GM23338 (cell line): ENCODE data around the gene UBA6.

Experiments
- CREB1 ChIP-seq: fragments of 250-450 bp; sonication (Bioruptor Pico); IDR thresholded peaks from 2 replicates; pipeline ENCODE4 v1.5.0; 2020; ENCODE audit warnings: low read depth, mild to moderate bottlenecking, moderate library complexity
- EZH2 ChIP-seq: fragments of 200-600 bp; sonication (generic); IDR thresholded peaks from one replicate; pipeline ENCODE4 v1.8.0; 2017; ENCODE audit warnings: antibody characterized with exemption, mild to moderate bottlenecking, low read depth; ENCODE audit not compliant: unreplicated experiment
- EZH2phosphoT487 ChIP-seq: fragments of 200-600 bp; sonication (generic); IDR thresholded peaks from one replicate; pipeline ENCODE4 v1.8.1; 2018; ENCODE audit warnings: antibody characterized with exemption; ENCODE audit not compliant: unreplicated experiment
- JUNB ChIP-seq: IDR thresholded peaks from one replicate; pipeline ENCODE4 v1.6.1; 2016; ENCODE audit warnings: antibody characterized with exemption; ENCODE audit not compliant: unreplicated experiment
- POLR2AphosphoS5 ChIP-seq: IDR thresholded peaks from 2 replicates; pipeline ENCODE4 v1.6.1; 2016; ENCODE audit warnings: antibody characterized with exemption, low read depth
- ZNF331 ChIP-seq: fragments of 250-450 bp; sonication (Bioruptor Pico); IDR thresholded peaks from 2 replicates; pipeline ENCODE4 v1.5.0; 2020; ENCODE audit warnings: low read depth, mild to moderate bottlenecking, moderate library complexity
- TF ChIP-seq, protein P1 (sequence below), 2 experiments: fragments of 200-600 bp in 1 of 2; sonication (generic) in 1 of 2; conservative IDR thresholded peaks; 2 replicates each; pipeline versions ENCODE4 v1.5.1 to v1.6.1; 2016 to 2017; ENCODE audit warnings: antibody characterized with exemption in 2 of 2, low read depth in 2 of 2, mild to moderate bottlenecking in 2 of 2, moderate library complexity in 1 of 2
- TF ChIP-seq, protein P2 (sequence below): IDR thresholded peaks from one replicate; pipeline ENCODE4 v1.6.1; 2018; ENCODE audit warnings: antibody characterized with exemption; ENCODE audit not compliant: unreplicated experiment
- TF ChIP-seq, protein P3 (sequence below): IDR thresholded peaks from 2 replicates; pipeline ENCODE4 v1.6.1; 2016; ENCODE audit warnings: antibody characterized with exemption
- TF ChIP-seq, protein P4 (sequence below): fragments of 250-450 bp; sonication (Bioruptor Pico); IDR thresholded peaks from 2 replicates; pipeline ENCODE4 v1.5.0; 2020; ENCODE audit warnings: mild to moderate bottlenecking, moderate library complexity

DNA sequence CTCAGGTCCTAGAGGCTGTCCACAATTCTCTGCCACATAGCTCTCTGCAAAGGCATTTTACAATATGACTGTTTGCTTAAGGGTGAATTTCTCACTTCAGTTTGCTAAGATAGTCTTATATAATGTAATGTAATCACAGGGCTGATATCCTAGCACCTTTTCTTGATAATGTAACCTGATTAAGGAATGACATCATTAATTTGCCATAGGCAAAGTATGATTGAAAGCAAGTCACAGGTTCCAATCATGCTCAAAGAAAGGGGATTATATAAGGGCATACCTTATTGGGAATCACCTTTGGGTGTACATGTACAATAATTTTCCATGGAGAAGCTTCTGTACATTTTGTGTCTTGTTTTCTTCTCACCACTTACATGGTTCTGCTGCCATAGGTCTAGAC, 34.4 kb upstream of the UBA6 start:
- TF ChIP-seq, protein P1, sequence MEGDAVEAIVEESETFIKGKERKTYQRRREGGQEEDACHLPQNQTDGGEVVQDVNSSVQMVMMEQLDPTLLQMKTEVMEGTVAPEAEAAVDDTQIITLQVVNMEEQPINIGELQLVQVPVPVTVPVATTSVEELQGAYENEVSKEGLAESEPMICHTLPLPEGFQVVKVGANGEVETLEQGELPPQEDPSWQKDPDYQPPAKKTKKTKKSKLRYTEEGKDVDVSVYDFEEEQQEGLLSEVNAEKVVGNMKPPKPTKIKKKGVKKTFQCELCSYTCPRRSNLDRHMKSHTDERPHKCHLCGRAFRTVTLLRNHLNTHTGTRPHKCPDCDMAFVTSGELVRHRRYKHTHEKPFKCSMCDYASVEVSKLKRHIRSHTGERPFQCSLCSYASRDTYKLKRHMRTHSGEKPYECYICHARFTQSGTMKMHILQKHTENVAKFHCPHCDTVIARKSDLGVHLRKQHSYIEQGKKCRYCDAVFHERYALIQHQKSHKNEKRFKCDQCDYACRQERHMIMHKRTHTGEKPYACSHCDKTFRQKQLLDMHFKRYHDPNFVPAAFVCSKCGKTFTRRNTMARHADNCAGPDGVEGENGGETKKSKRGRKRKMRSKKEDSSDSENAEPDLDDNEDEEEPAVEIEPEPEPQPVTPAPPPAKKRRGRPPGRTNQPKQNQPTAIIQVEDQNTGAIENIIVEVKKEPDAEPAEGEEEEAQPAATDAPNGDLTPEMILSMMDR (conservative IDR thresholded peaks at IDR 0.05; ENCODE audit: low read depth in 2 of 2): no peak
- no peak for TF ChIP-seq CREB1
- TF ChIP-seq EZH2phosphoT487: no peak
- TF ChIP-seq EZH2: no peak
- TF ChIP-seq POLR2AphosphoS5: no peak
- TF ChIP-seq, protein P2, sequence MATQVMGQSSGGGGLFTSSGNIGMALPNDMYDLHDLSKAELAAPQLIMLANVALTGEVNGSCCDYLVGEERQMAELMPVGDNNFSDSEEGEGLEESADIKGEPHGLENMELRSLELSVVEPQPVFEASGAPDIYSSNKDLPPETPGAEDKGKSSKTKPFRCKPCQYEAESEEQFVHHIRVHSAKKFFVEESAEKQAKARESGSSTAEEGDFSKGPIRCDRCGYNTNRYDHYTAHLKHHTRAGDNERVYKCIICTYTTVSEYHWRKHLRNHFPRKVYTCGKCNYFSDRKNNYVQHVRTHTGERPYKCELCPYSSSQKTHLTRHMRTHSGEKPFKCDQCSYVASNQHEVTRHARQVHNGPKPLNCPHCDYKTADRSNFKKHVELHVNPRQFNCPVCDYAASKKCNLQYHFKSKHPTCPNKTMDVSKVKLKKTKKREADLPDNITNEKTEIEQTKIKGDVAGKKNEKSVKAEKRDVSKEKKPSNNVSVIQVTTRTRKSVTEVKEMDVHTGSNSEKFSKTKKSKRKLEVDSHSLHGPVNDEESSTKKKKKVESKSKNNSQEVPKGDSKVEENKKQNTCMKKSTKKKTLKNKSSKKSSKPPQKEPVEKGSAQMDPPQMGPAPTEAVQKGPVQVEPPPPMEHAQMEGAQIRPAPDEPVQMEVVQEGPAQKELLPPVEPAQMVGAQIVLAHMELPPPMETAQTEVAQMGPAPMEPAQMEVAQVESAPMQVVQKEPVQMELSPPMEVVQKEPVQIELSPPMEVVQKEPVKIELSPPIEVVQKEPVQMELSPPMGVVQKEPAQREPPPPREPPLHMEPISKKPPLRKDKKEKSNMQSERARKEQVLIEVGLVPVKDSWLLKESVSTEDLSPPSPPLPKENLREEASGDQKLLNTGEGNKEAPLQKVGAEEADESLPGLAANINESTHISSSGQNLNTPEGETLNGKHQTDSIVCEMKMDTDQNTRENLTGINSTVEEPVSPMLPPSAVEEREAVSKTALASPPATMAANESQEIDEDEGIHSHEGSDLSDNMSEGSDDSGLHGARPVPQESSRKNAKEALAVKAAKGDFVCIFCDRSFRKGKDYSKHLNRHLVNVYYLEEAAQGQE: no peak
- TF ChIP-seq, protein P3, sequence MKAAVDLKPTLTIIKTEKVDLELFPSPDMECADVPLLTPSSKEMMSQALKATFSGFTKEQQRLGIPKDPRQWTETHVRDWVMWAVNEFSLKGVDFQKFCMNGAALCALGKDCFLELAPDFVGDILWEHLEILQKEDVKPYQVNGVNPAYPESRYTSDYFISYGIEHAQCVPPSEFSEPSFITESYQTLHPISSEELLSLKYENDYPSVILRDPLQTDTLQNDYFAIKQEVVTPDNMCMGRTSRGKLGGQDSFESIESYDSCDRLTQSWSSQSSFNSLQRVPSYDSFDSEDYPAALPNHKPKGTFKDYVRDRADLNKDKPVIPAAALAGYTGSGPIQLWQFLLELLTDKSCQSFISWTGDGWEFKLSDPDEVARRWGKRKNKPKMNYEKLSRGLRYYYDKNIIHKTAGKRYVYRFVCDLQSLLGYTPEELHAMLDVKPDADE: no peak
- TF ChIP-seq, protein P4, sequence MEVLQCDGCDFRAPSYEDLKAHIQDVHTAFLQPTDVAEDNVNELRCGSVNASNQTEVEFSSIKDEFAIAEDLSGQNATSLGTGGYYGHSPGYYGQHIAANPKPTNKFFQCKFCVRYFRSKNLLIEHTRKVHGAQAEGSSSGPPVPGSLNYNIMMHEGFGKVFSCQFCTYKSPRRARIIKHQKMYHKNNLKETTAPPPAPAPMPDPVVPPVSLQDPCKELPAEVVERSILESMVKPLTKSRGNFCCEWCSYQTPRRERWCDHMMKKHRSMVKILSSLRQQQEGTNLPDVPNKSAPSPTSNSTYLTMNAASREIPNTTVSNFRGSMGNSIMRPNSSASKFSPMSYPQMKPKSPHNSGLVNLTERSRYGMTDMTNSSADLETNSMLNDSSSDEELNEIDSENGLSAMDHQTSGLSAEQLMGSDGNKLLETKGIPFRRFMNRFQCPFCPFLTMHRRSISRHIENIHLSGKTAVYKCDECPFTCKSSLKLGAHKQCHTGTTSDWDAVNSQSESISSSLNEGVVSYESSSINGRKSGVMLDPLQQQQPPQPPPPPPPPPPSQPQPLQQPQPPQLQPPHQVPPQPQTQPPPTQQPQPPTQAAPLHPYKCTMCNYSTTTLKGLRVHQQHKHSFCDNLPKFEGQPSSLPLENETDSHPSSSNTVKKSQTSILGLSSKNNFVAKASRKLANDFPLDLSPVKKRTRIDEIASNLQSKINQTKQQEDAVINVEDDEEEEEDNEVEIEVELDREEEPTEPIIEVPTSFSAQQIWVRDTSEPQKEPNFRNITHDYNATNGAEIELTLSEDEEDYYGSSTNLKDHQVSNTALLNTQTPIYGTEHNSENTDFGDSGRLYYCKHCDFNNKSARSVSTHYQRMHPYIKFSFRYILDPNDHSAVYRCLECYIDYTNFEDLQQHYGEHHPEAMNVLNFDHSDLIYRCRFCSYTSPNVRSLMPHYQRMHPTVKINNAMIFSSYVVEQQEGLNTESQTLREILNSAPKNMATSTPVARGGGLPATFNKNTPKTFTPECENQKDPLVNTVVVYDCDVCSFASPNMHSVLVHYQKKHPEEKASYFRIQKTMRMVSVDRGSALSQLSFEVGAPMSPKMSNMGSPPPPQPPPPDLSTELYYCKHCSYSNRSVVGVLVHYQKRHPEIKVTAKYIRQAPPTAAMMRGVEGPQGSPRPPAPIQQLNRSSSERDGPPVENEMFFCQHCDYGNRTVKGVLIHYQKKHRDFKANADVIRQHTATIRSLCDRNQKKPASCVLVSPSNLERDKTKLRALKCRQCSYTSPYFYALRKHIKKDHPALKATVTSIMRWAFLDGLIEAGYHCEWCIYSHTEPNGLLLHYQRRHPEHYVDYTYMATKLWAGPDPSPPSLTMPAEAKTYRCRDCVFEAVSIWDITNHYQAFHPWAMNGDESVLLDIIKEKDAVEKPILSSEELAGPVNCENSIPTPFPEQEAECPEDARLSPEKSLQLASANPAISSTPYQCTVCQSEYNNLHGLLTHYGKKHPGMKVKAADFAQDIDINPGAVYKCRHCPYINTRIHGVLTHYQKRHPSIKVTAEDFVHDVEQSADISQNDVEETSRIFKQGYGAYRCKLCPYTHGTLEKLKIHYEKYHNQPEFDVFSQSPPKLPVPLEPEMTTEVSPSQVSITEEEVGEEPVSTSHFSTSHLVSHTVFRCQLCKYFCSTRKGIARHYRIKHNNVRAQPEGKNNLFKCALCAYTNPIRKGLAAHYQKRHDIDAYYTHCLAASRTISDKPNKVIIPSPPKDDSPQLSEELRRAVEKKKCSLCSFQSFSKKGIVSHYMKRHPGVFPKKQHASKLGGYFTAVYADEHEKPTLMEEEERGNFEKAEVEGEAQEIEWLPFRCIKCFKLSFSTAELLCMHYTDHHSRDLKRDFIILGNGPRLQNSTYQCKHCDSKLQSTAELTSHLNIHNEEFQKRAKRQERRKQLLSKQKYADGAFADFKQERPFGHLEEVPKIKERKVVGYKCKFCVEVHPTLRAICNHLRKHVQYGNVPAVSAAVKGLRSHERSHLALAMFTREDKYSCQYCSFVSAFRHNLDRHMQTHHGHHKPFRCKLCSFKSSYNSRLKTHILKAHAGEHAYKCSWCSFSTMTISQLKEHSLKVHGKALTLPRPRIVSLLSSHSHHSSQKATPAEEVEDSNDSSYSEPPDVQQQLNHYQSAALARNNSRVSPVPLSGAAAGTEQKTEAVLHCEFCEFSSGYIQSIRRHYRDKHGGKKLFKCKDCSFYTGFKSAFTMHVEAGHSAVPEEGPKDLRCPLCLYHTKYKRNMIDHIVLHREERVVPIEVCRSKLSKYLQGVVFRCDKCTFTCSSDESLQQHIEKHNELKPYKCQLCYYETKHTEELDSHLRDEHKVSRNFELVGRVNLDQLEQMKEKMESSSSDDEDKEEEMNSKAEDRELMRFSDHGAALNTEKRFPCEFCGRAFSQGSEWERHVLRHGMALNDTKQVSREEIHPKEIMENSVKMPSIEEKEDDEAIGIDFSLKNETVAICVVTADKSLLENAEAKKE: no peak
- TF ChIP-seq JUNB: no peak
- no peak for TF ChIP-seq ZNF331 (CRISPR knock-in tag)
